HG02943 (cell line): ENCODE data around the gene KDM3A.
"Not testable (repeated sequence)": the region's sequence is repeated elsewhere in the genome, so short reads cannot be mapped to it uniquely, and the experiment has no call there.

ENCODE experiments used
- ATAC-seq: cut with Tn5 transposase; IDR thresholded peaks from one replicate; pipeline ENCODE4 v1.9.1; 2021; ENCODE audit warnings: mild to moderate bottlenecking, low read depth, moderate library complexity; ENCODE audit not compliant: unreplicated experiment

The KDM3A gene

GRCh38 chr2:86476918-86477317 lies 35.7 kb downstream of the KDM3A start:
- ATAC-seq: no peak

- no peak for ATAC-seq
These were observed 36.2 kb downstream of the KDM3A start for GRCh38 chr2:86477349-86477748.

GRCh38 chr2:86480105-86480504 lies 38.9 kb downstream of the KDM3A start:
- ATAC-seq: no peak

- ATAC-seq: no peak
These were observed 40.9 kb downstream of the KDM3A start for GRCh38 chr2:86482034-86482433.

- ATAC-seq: no peak
These were observed 43.2 kb downstream of the KDM3A start for GRCh38 chr2:86484385-86484784.

GRCh38 chr2:86485103-86485502 lies 43.9 kb downstream of the KDM3A start:
- no peak for ATAC-seq

GRCh38 chr2:86485802-86486201 lies 44.6 kb downstream of the KDM3A start:
- no peak for ATAC-seq

GRCh38 chr2:86487062-86487461 lies 45.9 kb downstream of the KDM3A start:
- ATAC-seq: no peak

GRCh38 chr2:86488561-86489250 lies 47.5 kb downstream of the KDM3A start:
- ATAC-seq: no peak

- ATAC-seq: no peak
These were observed 48.4 kb downstream of the KDM3A start for GRCh38 chr2:86489542-86489941.

GRCh38 chr2:86490245-86490644 lies 49.1 kb downstream of the KDM3A start:
- no peak for ATAC-seq

- ATAC-seq: no peak
These were observed 49.9 kb downstream of the KDM3A start for GRCh38 chr2:86491088-86491487.

GRCh38 chr2:86492048-86492453 lies 50.9 kb downstream of the KDM3A start:
- ATAC-seq: no peak

GRCh38 chr2:86496391-86496790 lies 55.2 kb downstream of the KDM3A start:
- not testable (repeated sequence) for ATAC-seq

GRCh38 chr2:86498468-86499260 lies 57.5 kb downstream of the KDM3A start:
- no peak for ATAC-seq

- no peak for ATAC-seq
These were observed 58.2 kb downstream of the KDM3A start for GRCh38 chr2:86499326-86499725.

- no peak for ATAC-seq
These were observed 59.3 kb downstream of the KDM3A start for GRCh38 chr2:86500325-86501083.

- no peak for ATAC-seq
These were observed 66.4 kb downstream of the KDM3A start for GRCh38 chr2:86507600-86507999.

GRCh38 chr2:86510436-86510933 lies 69.3 kb downstream of the KDM3A start:
- ATAC-seq: no peak

- no peak for ATAC-seq
These were observed 70.9 kb downstream of the KDM3A start for GRCh38 chr2:86512034-86512433.

GRCh38 chr2:86512892-86513291 lies 71.7 kb downstream of the KDM3A start:
- no peak for ATAC-seq
